HL-60/S4 treated with retinoic acid at 250 ng/mL for 4 days and 3 days (cell line): ENCODE data around the gene KCP.
"Not testable (repeated sequence)": the region's sequence is repeated elsewhere in the genome, so short reads cannot be mapped to it uniquely, and the experiment has no call there.

Source experiments
- in situ Hi-C: fragments of 300-500 bp; cut with MboI; formaldehyde crosslinking; loops from 2 replicates; pipeline ENCODE4 v1.7.0; 2022; ENCODE audit warnings: low sequenced_read_pairs

KCP gene

GRCh38 chr7:128910569-128910945 is at the start of gene KCP:
TSS of gene KCP (minus strand) at chr7:128910709. CDS start at chr7:128910676, 33 bp downstream.
- in situ Hi-C loops = no loop called here

- in situ Hi-C loops = no loop called here
Observed at GRCh38 chr7:128959296-128959695, 48.8 kb upstream of the KCP start.

GRCh38 chr7:128955981-128956380 is 45.5 kb upstream of the KCP start:
- in situ Hi-C loops = no loop called here

GRCh38 chr7:128954830-128955802 is 44.6 kb upstream of the KCP start:
- in situ Hi-C loops = no loop called here

GRCh38 chr7:128954150-128954549 is 43.6 kb upstream of the KCP start:
- in situ Hi-C loops = no loop called here

- in situ Hi-C loops = no loop called here
Observed at GRCh38 chr7:128951296-128951695, 40.8 kb upstream of the KCP start.

- in situ Hi-C loops = no loop called here
Observed at GRCh38 chr7:128948976-128949760, 38.7 kb upstream of the KCP start.

- in situ Hi-C loops = no loop called here
Observed at GRCh38 chr7:128948312-128948973, 37.9 kb upstream of the KCP start.

- in situ Hi-C loops = no loop called here
Observed at GRCh38 chr7:128947854-128948253, 37.3 kb upstream of the KCP start.

GRCh38 chr7:128946936-128947830 is 36.7 kb upstream of the KCP start:
- in situ Hi-C loops = no loop called here

GRCh38 chr7:128945668-128946366 is 35.3 kb upstream of the KCP start:
- in situ Hi-C loops = no loop called here

GRCh38 chr7:128944487-128945236 is 34.2 kb upstream of the KCP start:
- in situ Hi-C loops = no loop called here

GRCh38 chr7:128943251-128943650 is 32.7 kb upstream of the KCP start:
- in situ Hi-C loops = not testable (repeated sequence)

- in situ Hi-C loops = no loop called here
Observed at GRCh38 chr7:128941946-128942526, 31.5 kb upstream of the KCP start.

- in situ Hi-C loops = no loop called here
Observed at GRCh38 chr7:128941323-128941890, 30.9 kb upstream of the KCP start.

- in situ Hi-C loops = no loop called here
Observed at GRCh38 chr7:128940494-128941322, 30.2 kb upstream of the KCP start.

- in situ Hi-C loops = no loop called here
Observed at GRCh38 chr7:128939861-128940410, 29.4 kb upstream of the KCP start.
